Activated T-helper 1 cell treated with anti-CD3 and anti-CD28 coated beads, Interleukin-2, amount 50 U/mL, for 16 hours (primary cell): Measurements from ENCODE around the gene SMIM43.
"Not testable (repeated sequence)": the region's sequence is repeated elsewhere in the genome, so short reads cannot be mapped to it uniquely, and the experiment has no call there.

Experiments used
- DNase-seq, 2 donors: peaks; one replicate each; pipeline ENCODE4 v3.0.0-alpha.2; 2020; ENCODE audit warnings: low read depth in 1 of 2, low spot score in 1 of 2

The SMIM43 gene

GRCh38 chr4:121737846-121738554, 27.0 kb downstream of the SMIM43 start:
- DNase-seq, result no peak

GRCh38 chr4:121736735-121737351, 28.1 kb downstream of the SMIM43 start:
- no peak for DNase-seq

- DNase-seq, result no peak
Measured at GRCh38 chr4:121734571-121734970, 30.4 kb downstream of the SMIM43 start.

GRCh38 chr4:121733942-121734341, 31.0 kb downstream of the SMIM43 start:
- DNase-seq, result no peak

GRCh38 chr4:121729753-121730152, 35.2 kb downstream of the SMIM43 start:
- DNase-seq, result not testable (repeated sequence)

GRCh38 chr4:121728798-121729226, 36.2 kb downstream of the SMIM43 start:
- no peak for DNase-seq

GRCh38 chr4:121728066-121728465, 36.9 kb downstream of the SMIM43 start:
- DNase-seq, result no peak

GRCh38 chr4:121726642-121727268, 38.2 kb downstream of the SMIM43 start:
- DNase-seq, result no peak

- DNase-seq, result no peak
Measured at GRCh38 chr4:121724671-121725070, 40.3 kb downstream of the SMIM43 start.

GRCh38 chr4:121721700-121722099, 43.3 kb downstream of the SMIM43 start:
- no peak for DNase-seq

GRCh38 chr4:121720109-121720508, 44.9 kb downstream of the SMIM43 start:
- DNase-seq, result no peak

GRCh38 chr4:121717680-121718237, 47.2 kb downstream of the SMIM43 start:
- DNase-seq, result no peak

GRCh38 chr4:121714548-121714947, 50.4 kb downstream of the SMIM43 start:
- DNase-seq, result no peak

GRCh38 chr4:121712783-121713182, 52.2 kb downstream of the SMIM43 start:
- DNase-seq, result no peak

- DNase-seq, result no peak
Measured at GRCh38 chr4:121712001-121712651, 52.8 kb downstream of the SMIM43 start.

GRCh38 chr4:121711263-121712000, 53.5 kb downstream of the SMIM43 start:
- DNase-seq, result no peak

- DNase-seq, result no peak
Measured at GRCh38 chr4:121709766-121710405, 55.1 kb downstream of the SMIM43 start.
